K562 (cell line): ENCODE data around the gene ACVR2B. TPM values are rescaled to one million over a fixed set of nuclear protein-coding genes. Genes with fewer than 3 reads are reported as not detected.

Experiments
- CBFA2T2 ChIP-seq: fragments of 450-650 bp; conservative IDR thresholded peaks from 2 replicates; pipeline ENCODE4 v1.6.1; 2017; ENCODE audit warnings: mild to moderate bottlenecking
- CXXC5 ChIP-seq: fragments of 250-450 bp; sonication (Bioruptor Pico); IDR thresholded peaks from 2 replicates; pipeline ENCODE4 v1.8.0; 2022; ENCODE audit warnings: inconsistent platforms, mild to moderate bottlenecking, moderate library complexity
- KDM1A ChIP-seq, 2 experiments: fragments of 450-650 bp; IDR thresholded peaks; 2 replicates each; pipeline ENCODE4 v1.6.1; 2016; ENCODE audit warnings: mild to moderate bottlenecking in 2 of 2
- KDM4B ChIP-seq, 2 experiments: fragments of 450-650 bp in 1 of 2; sonication (generic) in 1 of 2; IDR thresholded peaks; 2 replicates each; pipeline ENCODE4 v1.6.1; 2016 to 2017; ENCODE audit warnings: borderline replicate concordance in 2 of 2, antibody characterized with exemption in 1 of 2, low read depth in 1 of 2, mild to moderate bottlenecking in 1 of 2
- MECOM ChIP-seq: fragments of 250-450 bp; sonication (Bioruptor Pico); IDR thresholded peaks from 2 replicates; pipeline ENCODE4 v1.8.0; 2022; ENCODE audit warnings: inconsistent platforms
- MGA ChIP-seq: fragments of 450-650 bp; IDR thresholded peaks from 2 replicates; pipeline ENCODE4 v1.6.1; 2016; ENCODE audit warnings: mild to moderate bottlenecking, moderate library complexity
- NR3C1 ChIP-seq: sonication (generic); formaldehyde crosslinking; IDR thresholded peaks from 2 replicates; pipeline ENCODE4 v1.8.1; 2022; ENCODE audit warnings: missing genetic modification reagents
- POLR2A ChIP-seq: fragments of 450-650 bp; conservative IDR thresholded peaks from 2 replicates; pipeline ENCODE4 v1.6.1; 2016
- POLR2G ChIP-seq: fragments of 200-400 bp; formaldehyde crosslinking; IDR thresholded peaks from 2 replicates; pipeline ENCODE4 v1.6.1; 2017; ENCODE audit warnings: low read depth, mild to moderate bottlenecking, antibody characterized with exemption, low read length, moderate library complexity
- SIN3A ChIP-seq, 2 experiments: fragments of 150-350 bp in 1 of 2; IDR thresholded peaks; 2 replicates each; pipeline ENCODE4 v1.6.1; 2011 to 2016; ENCODE audit warnings: borderline replicate concordance in 2 of 2, low read depth in 2 of 2, low read length in 2 of 2, mild to moderate bottlenecking in 2 of 2, moderate library complexity in 2 of 2; ENCODE audit not compliant: control insufficient read depth in 1 of 2
- SMARCE1 ChIP-seq: fragments of 450-650 bp; IDR thresholded peaks from 2 replicates; pipeline ENCODE4 v1.7.1; 2016; ENCODE audit warnings: mild to moderate bottlenecking
- TFAP4 ChIP-seq: sonication (generic); formaldehyde crosslinking; IDR thresholded peaks from 2 replicates; pipeline ENCODE4 v1.8.0; 2022; ENCODE audit warnings: missing genetic modification reagents, mild to moderate bottlenecking, moderate library complexity, borderline replicate concordance
- ZBED1 ChIP-seq: IDR thresholded peaks from 2 replicates; pipeline ENCODE4 v1.6.1; 2014
- polyA plus RNA-seq, 8 experiments: library from polyadenylated mRNA; depleted of rRNA in 4 of 8; stranded (reverse) in 5 of 8; unstranded in 3 of 8; fragments of >200 nt; fragmentation: Nextera tagmentation in 2 of 8; fragmentation: Illumina TruSeq in 1 of 8; extraction: Ambion mirVana in 2 of 8; extraction: Trizol in 1 of 8; gene quantifications; 2 replicates each; pipeline versions ENCODE4 v1.2.1 to v1.2.3, GENCODE V29; 2011 to 2014; ENCODE audit warnings: inconsistent platforms in 1 of 8, missing spikeins in 1 of 8
- total RNA-seq, 7 experiments: library from RNA; depleted of rRNA in 6 of 7; stranded (reverse); fragments of >200 nt in 6 of 7; fragmentation: Illumina TruSeq in 2 of 7; extraction: Trizol in 2 of 7; gene quantifications; 2 replicates each; pipeline versions ENCODE4 v1.2.1 to v1.2.3, GENCODE V29; 2011 to 2021; ENCODE audit warnings: low replicate concordance in 1 of 7
- TF ChIP-seq, protein P1 (sequence below): sonication (generic); formaldehyde crosslinking; IDR thresholded peaks from 2 replicates; pipeline ENCODE4 v1.8.0; 2022; ENCODE audit warnings: mild to moderate bottlenecking, missing genetic modification reagents

ACVR2B gene
- total and polyA plus RNA-seq, 9 of the 15 experiments (the other 6 are each of a cell fraction or from before 2014, with no cell fraction given): 1.8 to 23.7 (median 7.1) TPM

- TF ChIP-seq MGA (peak; percentile 74), CBFA2T2 (0 out of 2 replicates have a peak, but pooled peaks have one; percentile 12), POLR2A (0 out of 2 replicates have a peak, but pooled peaks have one; percentile 37), SIN3A (IDR thresholded peaks at IDR 0.05; ENCODE audit: borderline replicate concordance in 2 of 2, control insufficient read depth in 1 of 2, low read depth in 2 of 2, low read length in 2 of 2) (0 out of 4 replicates have a peak, but pooled peaks have one; percentile 52 to 81), POLR2G (no peak), SMARCE1 (0 out of 2 replicates have a peak, but pooled peaks have one; percentile 14), MECOM (peak; percentile 16; the same call in 1 of the 2 replicates), KDM1A (IDR thresholded peaks at IDR 0.05) (0 out of 4 replicates have a peak, but pooled peaks of 1 of the 2 experiments have one; percentile 5), NR3C1 (CRISPR knock-in tag) (no peak), TFAP4 (CRISPR knock-in tag) (peak; percentile 65; the same call in 1 of the 2 replicates), CXXC5 (CRISPR knock-in tag) (0 out of 2 replicates have a peak, but pooled peaks have one; percentile 7), ZBED1 (0 out of 2 replicates have a peak, but pooled peaks have one; percentile 51), KDM4B (IDR thresholded peaks at IDR 0.05; ENCODE audit: borderline replicate concordance in 2 of 2, low read depth in 1 of 2) (0 out of 4 replicates have a peak, but pooled peaks of 1 of the 2 experiments have one; percentile 23)
- TF ChIP-seq, protein P1, sequence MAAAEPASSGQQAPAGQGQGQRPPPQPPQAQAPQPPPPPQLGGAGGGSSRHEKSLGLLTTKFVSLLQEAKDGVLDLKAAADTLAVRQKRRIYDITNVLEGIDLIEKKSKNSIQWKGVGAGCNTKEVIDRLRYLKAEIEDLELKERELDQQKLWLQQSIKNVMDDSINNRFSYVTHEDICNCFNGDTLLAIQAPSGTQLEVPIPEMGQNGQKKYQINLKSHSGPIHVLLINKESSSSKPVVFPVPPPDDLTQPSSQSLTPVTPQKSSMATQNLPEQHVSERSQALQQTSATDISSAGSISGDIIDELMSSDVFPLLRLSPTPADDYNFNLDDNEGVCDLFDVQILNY: no peak
These were observed at the start of gene ACVR2B (continued) for GRCh38 chr3:38453075-38453912.
